CD8-positive, alpha-beta memory T cell (primary cell): ENCODE results near the gene RBM25. TPM values are rescaled to one million over a fixed set of nuclear protein-coding genes. Genes with fewer than 3 reads are reported as not detected.
"Not testable (repeated sequence)": the region's sequence is repeated elsewhere in the genome, so short reads cannot be mapped to it uniquely, and the experiment has no call there.

Experiments
- CTCF ChIA-PET: fragments of 350-600 bp; sonication (Branson Sonifier 250); formaldehyde crosslinking; loops from one replicate; lab custom pipeline; 2021; ENCODE audit warnings: antibody characterized with exemption; lab: Charles Lee
- POLR2A ChIA-PET: fragments of 350-600 bp; sonication (Branson Sonifier 250); formaldehyde crosslinking; loops from one replicate; lab custom pipeline; 2021; ENCODE audit warnings: antibody characterized with exemption; lab: Charles Lee
- DNase-seq, 5 donors: peaks; one replicate each; pipeline versions ENCODE4 v3.0.0 to v3.0.0-alpha.2; 2020 to 2022; ENCODE audit warnings: mixed read lengths in 1 of 5
- H3K27ac ChIP-seq: one replicate; pipeline ENCODE4 v1.7.0; 2013; ENCODE audit warnings: low read depth, mild to moderate bottlenecking, low read length, moderate library complexity
- H3K27me3 ChIP-seq: 2 replicates; pipeline ENCODE4 v1.7.0; 2013; ENCODE audit warnings: low read length, mild to moderate bottlenecking; ENCODE audit not compliant: insufficient read depth, poor library complexity, severe bottlenecking
- H3K36me3 ChIP-seq: 2 replicates; pipeline ENCODE4 v1.7.0; 2013; ENCODE audit warnings: mild to moderate bottlenecking, low read length, moderate library complexity; ENCODE audit not compliant: insufficient read depth
- H3K4me1 ChIP-seq: 2 replicates; pipeline ENCODE4 v1.7.0; 2013; ENCODE audit warnings: mild to moderate bottlenecking, low read length, moderate library complexity; ENCODE audit not compliant: insufficient read depth
- H3K4me3 ChIP-seq: 2 replicates; pipeline ENCODE4 v1.7.0; 2013; ENCODE audit warnings: mild to moderate bottlenecking, low read length
- H3K9me3 ChIP-seq: 2 replicates; pipeline ENCODE4 v1.7.0; 2013; ENCODE audit warnings: mild to moderate bottlenecking, low read length
- H3K27ac Mint-ChIP-seq, 8 donors: one replicate each; pipeline ENCODE4 v1.8.0; 2020 to 2021; ENCODE audit warnings: mixed read lengths in 8 of 8, mild to moderate bottlenecking in 6 of 8, inconsistent platforms in 3 of 8, moderate library complexity in 3 of 8
- H3K27me3 Mint-ChIP-seq, 2 donors: one replicate each; pipeline ENCODE4 v1.8.0; 2020 to 2021; ENCODE audit warnings: mixed read lengths in 2 of 2, mild to moderate bottlenecking in 1 of 2, moderate library complexity in 1 of 2
- H3K36me3 Mint-ChIP-seq, 3 donors: one replicate each; pipeline ENCODE4 v1.8.0; 2020 to 2021; ENCODE audit warnings: mixed read lengths in 3 of 3, inconsistent platforms in 1 of 3, mild to moderate bottlenecking in 1 of 3
- H3K4me1 Mint-ChIP-seq, 3 donors: one replicate each; pipeline ENCODE4 v1.8.0; 2020 to 2021; ENCODE audit warnings: mixed read lengths in 3 of 3, inconsistent platforms in 1 of 3, mild to moderate bottlenecking in 1 of 3
- H3K4me3 Mint-ChIP-seq, 7 donors: one replicate each; pipeline ENCODE4 v1.8.0; 2020 to 2021; ENCODE audit warnings: mixed read lengths in 7 of 7, mild to moderate bottlenecking in 6 of 7, moderate library complexity in 4 of 7, inconsistent platforms in 2 of 7
- H3K9me3 Mint-ChIP-seq, 5 donors: one replicate each; pipeline ENCODE4 v1.8.0; 2020 to 2022; ENCODE audit warnings: mixed read lengths in 5 of 5, mild to moderate bottlenecking in 3 of 5, moderate library complexity in 2 of 5, inconsistent platforms in 1 of 5
- polyA plus RNA-seq: library from polyadenylated mRNA; unstranded; fragments of 300-500 nt; fragmentation: Illumina TruSeq; gene quantifications from one replicate; pipeline ENCODE4 v1.2.3, GENCODE V29; 2021
- total RNA-seq, 2 experiments: library from RNA; stranded (reverse); gene quantifications; one replicate each; pipeline ENCODE4 v1.2.3, GENCODE V29; 2021

RBM25 gene
- total RNA-seq: 10 to 100 TPM; 96.5 to 99.2 TPM
- polyA plus RNA-seq: 67.0 TPM

GRCh38 chr14:73058224-73058921 is at the start of gene RBM25:
RBM25 (plus strand) TSS chr14:73058534; CDS start chr14:73071642, 13,108 bp downstream.
- H3K4me1 Mint-ChIP-seq: peaks cover 34 to 51% (median 41%) of the 10 kb centered on the region in 3 donors
- Histone ChIP-seq H3K9me3 (no peaks in the 10 kb centered on the region), H3K36me3 (peaks cover 3% of the 10 kb centered on the region), H3K4me1 (peaks cover 38% of the 10 kb centered on the region), H3K27me3 (no peaks in the 10 kb centered on the region), H3K27ac (peak within 1 kb of the TSS; percentile 89), H3K4me3 (peak within 1 kb of the TSS; percentile 90)
- peaks cover 0 to 26% (median 3%) of the 10 kb centered on the region in 3 donors for H3K36me3 Mint-ChIP-seq
- CTCF ChIA-PET: interaction anchor here (1.5 kb wide), 1 partner anchor 31 kb away, joined by 6 read pairs; the partner anchor contains the start of gene ZFYVE1
- DNase-seq: peak; percentile 89 to 97 (median 96)
- POLR2A ChIA-PET: interaction anchor here (0.6 to 2.9 kb wide), 13 partner anchors 8 to 512 kb away, joined by 3 to 40 read pairs (median 4); partner anchors contain the start of genes DCAF4, PSEN1, RIOX1 and ZFYVE1
- H3K4me3 Mint-ChIP-seq: peak within 1 kb of the TSS in 1 of 7 donors; percentile 1
- no peaks in the 10 kb centered on the region for H3K27me3 Mint-ChIP-seq
- no peak within 1 kb of the TSS for H3K27ac Mint-ChIP-seq
- H3K9me3 Mint-ChIP-seq: no peaks in the 10 kb centered on the region

- H3K9me3 Mint-ChIP-seq, H3K27ac Mint-ChIP-seq, H3K4me3 ChIP-seq, DNase-seq, H3K27me3 Mint-ChIP-seq, H3K4me1 ChIP-seq, H3K27ac ChIP-seq, H3K9me3 ChIP-seq, H3K36me3 ChIP-seq, CTCF ChIA-PET, POLR2A ChIA-PET, H3K4me3 Mint-ChIP-seq, H3K27me3 ChIP-seq: not testable (repeated sequence)
- H3K36me3 Mint-ChIP-seq: peaks cover 15 to 61% (median 27%) of the 10 kb centered on the region in 3 donors
- peaks cover 27 to 48% (median 45%) of the 10 kb centered on the region in 3 donors for H3K4me1 Mint-ChIP-seq
Observed at GRCh38 chr14:73011189-73011588, 47.1 kb upstream of the RBM25 start.

- Mint-ChIP-seq H3K27me3 (no peaks in the 10 kb centered on the region), H3K36me3 (peaks cover 15 to 59% (median 35%) of the 10 kb centered on the region in 3 donors), H3K27ac (peak overlapping the region in 2 of 8 donors; percentile 29 to 72), H3K4me3 (no peak overlapping the region), H3K4me1 (peaks cover 31 to 55% (median 52%) of the 10 kb centered on the region in 3 donors), H3K9me3 (no peaks in the 10 kb centered on the region)
- no peak for DNase-seq
- H3K9me3 ChIP-seq: no peaks in the 10 kb centered on the region
- H3K27me3 ChIP-seq: no peaks in the 10 kb centered on the region
- no peak overlapping the region for H3K27ac ChIP-seq
- CTCF ChIA-PET: no interaction called here
- H3K4me1 ChIP-seq: no peaks in the 10 kb centered on the region
- H3K36me3 ChIP-seq: no peaks in the 10 kb centered on the region
- POLR2A ChIA-PET: no interaction called here
- H3K4me3 ChIP-seq: no peak overlapping the region
Observed at GRCh38 chr14:73014105-73014504, 44.2 kb upstream of the RBM25 start.

GRCh38 chr14:73015552-73015951 is 42.8 kb upstream of the RBM25 start:
- H3K27me3 Mint-ChIP-seq, H3K9me3 ChIP-seq, H3K9me3 Mint-ChIP-seq, DNase-seq, H3K4me1 ChIP-seq, H3K36me3 ChIP-seq, CTCF ChIA-PET, H3K4me3 Mint-ChIP-seq, H3K27ac ChIP-seq, H3K27me3 ChIP-seq, H3K4me3 ChIP-seq, POLR2A ChIA-PET: not testable (repeated sequence)
- peak overlapping the region in 3 of 8 donors; percentile 40 to 66 (median 65) for H3K27ac Mint-ChIP-seq
- H3K36me3 Mint-ChIP-seq: peaks cover 15 to 59% (median 34%) of the 10 kb centered on the region in 3 donors
- H3K4me1 Mint-ChIP-seq: peaks cover 31 to 59% (median 52%) of the 10 kb centered on the region in 3 donors

- H3K4me1 ChIP-seq, H3K27ac Mint-ChIP-seq, H3K27me3 Mint-ChIP-seq, H3K36me3 ChIP-seq, DNase-seq, POLR2A ChIA-PET, H3K9me3 Mint-ChIP-seq, H3K27me3 ChIP-seq, H3K27ac ChIP-seq, H3K4me3 Mint-ChIP-seq, H3K4me3 ChIP-seq, CTCF ChIA-PET, H3K9me3 ChIP-seq: not testable (repeated sequence)
- Mint-ChIP-seq H3K36me3 (peaks cover 15 to 58% (median 34%) of the 10 kb centered on the region in 3 donors), H3K4me1 (peaks cover 31 to 59% (median 52%) of the 10 kb centered on the region in 3 donors)
Observed at GRCh38 chr14:73016011-73016410, 42.3 kb upstream of the RBM25 start.

GRCh38 chr14:73022051-73022450 is 36.3 kb upstream of the RBM25 start:
- no peaks in the 10 kb centered on the region for H3K9me3 ChIP-seq
- no peaks in the 10 kb centered on the region for H3K27me3 ChIP-seq
- POLR2A ChIA-PET: no interaction called here
- Mint-ChIP-seq H3K27ac (no peak overlapping the region), H3K4me1 (peaks cover 52 to 71% (median 61%) of the 10 kb centered on the region in 3 donors), H3K36me3 (peaks cover 6 to 61% (median 26%) of the 10 kb centered on the region in 3 donors), H3K27me3 (no peaks in the 10 kb centered on the region), H3K9me3 (no peaks in the 10 kb centered on the region), H3K4me3 (peak overlapping the region in 2 of 7 donors; percentile 6 to 15)
- no peak for DNase-seq
- H3K4me3 ChIP-seq: no peak overlapping the region
- no peak overlapping the region for H3K27ac ChIP-seq
- peaks cover 11% of the 10 kb centered on the region for H3K36me3 ChIP-seq
- H3K4me1 ChIP-seq: peaks cover 21% of the 10 kb centered on the region
- CTCF ChIA-PET: no interaction called here

- Mint-ChIP-seq H3K4me1 (peaks cover 48 to 54% (median 53%) of the 10 kb centered on the region in 3 donors), H3K4me3 (peak overlapping the region in 6 of 7 donors; percentile 80 to 99 (median 92)), H3K27me3 (no peaks in the 10 kb centered on the region), H3K9me3 (no peaks in the 10 kb centered on the region), H3K36me3 (peaks cover 6 to 38% (median 18%) of the 10 kb centered on the region in 3 donors), H3K27ac (peak overlapping the region in 2 of 8 donors; percentile 29 to 38)
- Histone ChIP-seq H3K4me1 (peaks cover 26% of the 10 kb centered on the region), H3K27ac (no peak overlapping the region), H3K9me3 (no peaks in the 10 kb centered on the region), H3K4me3 (no peak overlapping the region), H3K27me3 (no peaks in the 10 kb centered on the region), H3K36me3 (peaks cover 11% of the 10 kb centered on the region)
- ChIA-PET CTCF (no interaction called here), POLR2A (interaction anchor here (3.0 kb wide), 1 partner anchor 33 kb away, joined by 40 read pairs; the partner anchor contains the start of gene RBM25)
- DNase-seq: no peak
Observed at GRCh38 chr14:73025544-73025943, 32.8 kb upstream of the RBM25 start.
